Measurements from ENCODE around the gene TBCA. TPM values are rescaled to one million over a fixed set of nuclear protein-coding genes. Genes with fewer than 3 reads are reported as not detected.

TBCA gene
- total RNA-seq, 2 donors from 2014 or later, result 70.0 TPM

DNA sequence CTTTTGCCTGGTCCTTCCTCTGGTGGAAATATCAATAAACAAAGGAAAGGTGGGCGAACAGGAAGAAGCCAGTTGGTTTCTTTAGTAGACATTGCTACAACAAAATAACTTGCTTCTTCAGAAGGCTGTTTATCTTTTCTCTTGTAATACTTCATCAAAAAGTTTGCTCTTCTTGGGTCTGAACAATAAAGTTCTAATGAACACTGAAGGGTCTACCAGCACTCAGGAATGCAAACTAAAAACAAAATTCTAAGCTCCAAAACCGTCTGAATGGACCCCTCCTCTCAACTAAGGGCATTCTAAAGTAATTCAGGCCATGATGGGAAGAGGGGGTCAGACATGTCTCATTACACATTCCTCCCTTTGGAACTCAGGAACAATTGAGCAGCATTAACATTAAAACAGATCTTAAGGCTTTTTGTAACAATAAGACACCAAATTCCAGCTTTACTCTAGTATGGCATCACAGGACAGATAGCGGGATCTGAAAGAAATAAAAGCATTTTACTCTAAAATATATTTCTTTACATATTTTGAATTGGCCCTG is 2.3 kb downstream of the TBCA start:
- peak overlapping the region; percentile 93 for H3K4me3 ChIP-seq
- no peak for TF ChIP-seq CTCF (IDR thresholded peaks at IDR 0.05)
- no peak for DNase-seq (ENCODE audit: low spot score)
- peaks cover 28 to 40% of the 10 kb centered on the region in 2 donors for H3K4me1 ChIP-seq (ENCODE audit: control insufficient read depth in 1 of 2, low read depth in 2 of 2)
- ATAC-seq (ENCODE audit: insufficient number of reproducible peaks, low FRiP score, low read depth), result no peak
- no peak overlapping the region for H3K27ac ChIP-seq
- no peaks in the 10 kb centered on the region for H3K27me3 ChIP-seq (replicated peaks; ENCODE audit: insufficient read depth)
- no peaks in the 10 kb centered on the region for H3K9me3 ChIP-seq
- H3K36me3 ChIP-seq, result peaks cover 5% of the 10 kb centered on the region

GRCh38 chr5:77772729-77773128 is 3.4 kb downstream of the TBCA start:
- TF ChIP-seq CTCF (IDR thresholded peaks at IDR 0.05), result no peak
- Histone ChIP-seq H3K36me3 (peaks cover 6% of the 10 kb centered on the region), H3K27ac (no peak overlapping the region), H3K4me1 (ENCODE audit: control insufficient read depth in 1 of 2, low read depth in 2 of 2) (peaks cover 31 to 40% of the 10 kb centered on the region in 2 donors), H3K4me3 (no peak overlapping the region), H3K27me3 (replicated peaks; ENCODE audit: insufficient read depth) (no peaks in the 10 kb centered on the region), H3K9me3 (no peaks in the 10 kb centered on the region)
- DNase-seq (ENCODE audit: low spot score) (no peak), ATAC-seq (ENCODE audit: insufficient number of reproducible peaks, low FRiP score, low read depth) (no peak)

DNA sequence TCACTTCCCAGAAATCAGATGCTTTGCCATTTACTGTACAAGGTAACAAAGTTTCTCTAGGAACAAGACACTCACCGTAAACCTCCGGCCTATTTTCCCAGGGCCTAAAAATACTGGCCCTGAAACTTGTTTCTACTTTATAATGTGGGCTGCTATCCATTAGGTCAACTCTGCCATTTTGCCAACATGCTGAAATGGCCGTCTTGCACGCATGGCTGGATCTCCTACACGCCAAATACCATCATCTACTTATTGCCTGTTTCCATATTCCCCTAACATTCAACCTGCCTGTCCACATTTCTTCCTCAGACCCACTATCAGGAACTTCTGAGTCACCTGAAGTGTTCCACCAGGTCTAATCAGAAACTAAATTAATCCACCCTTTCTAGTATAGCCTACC is 4.7 kb downstream of the TBCA start:
- ATAC-seq (ENCODE audit: insufficient number of reproducible peaks, low FRiP score, low read depth) (no peak), DNase-seq (ENCODE audit: low spot score) (no peak)
- Histone ChIP-seq H3K9me3 (no peaks in the 10 kb centered on the region), H3K27me3 (replicated peaks; ENCODE audit: insufficient read depth) (no peaks in the 10 kb centered on the region), H3K4me1 (ENCODE audit: control insufficient read depth in 1 of 2, low read depth in 2 of 2) (peaks cover 34 to 35% of the 10 kb centered on the region in 2 donors), H3K36me3 (peaks cover 6% of the 10 kb centered on the region), H3K4me3 (no peak overlapping the region), H3K27ac (no peak overlapping the region)
- no peak for TF ChIP-seq CTCF (IDR thresholded peaks at IDR 0.05)

- H3K4me1 ChIP-seq (ENCODE audit: control insufficient read depth in 1 of 2, low read depth in 2 of 2), result peaks cover 34 to 35% of the 10 kb centered on the region in 2 donors
- no peak overlapping the region for H3K4me3 ChIP-seq
- no peaks in the 10 kb centered on the region for H3K27me3 ChIP-seq (replicated peaks; ENCODE audit: insufficient read depth)
- ATAC-seq (ENCODE audit: insufficient number of reproducible peaks, low FRiP score, low read depth) (no peak), DNase-seq (ENCODE audit: low spot score) (no peak)
- no peak overlapping the region for H3K27ac ChIP-seq
- no peaks in the 10 kb centered on the region for H3K9me3 ChIP-seq
- TF ChIP-seq CTCF (IDR thresholded peaks at IDR 0.05), result no peak
- H3K36me3 ChIP-seq, result peaks cover 6% of the 10 kb centered on the region
Observed at GRCh38 chr5:77770293-77771005, 5.7 kb downstream of the TBCA start.

DNA sequence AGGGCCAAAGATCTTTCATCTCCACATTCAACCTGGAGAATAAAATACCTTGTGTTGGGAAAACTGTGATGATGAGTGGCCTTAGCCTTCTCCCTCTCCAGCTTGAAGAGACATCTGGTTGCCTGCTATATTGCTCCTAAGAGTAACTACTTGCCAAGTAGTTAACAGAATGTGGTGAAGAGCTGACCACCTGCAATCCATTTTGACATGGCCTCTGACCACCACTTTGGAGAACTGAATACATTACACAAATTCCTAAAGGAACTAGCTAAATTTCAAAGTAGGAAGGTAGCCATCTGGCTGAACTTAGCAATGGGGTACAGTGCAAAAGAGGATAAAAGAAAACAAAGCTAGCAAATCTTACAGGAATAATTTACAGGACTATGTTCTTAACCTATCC is 7.2 kb downstream of the TBCA start:
- Histone ChIP-seq H3K27me3 (replicated peaks; ENCODE audit: insufficient read depth) (no peaks in the 10 kb centered on the region), H3K36me3 (peaks cover 6% of the 10 kb centered on the region), H3K27ac (no peak overlapping the region), H3K9me3 (no peaks in the 10 kb centered on the region), H3K4me1 (ENCODE audit: control insufficient read depth in 1 of 2, low read depth in 2 of 2) (peaks cover 23 to 26% of the 10 kb centered on the region in 2 donors), H3K4me3 (no peak overlapping the region)
- DNase-seq (ENCODE audit: low spot score), result no peak
- ATAC-seq (ENCODE audit: insufficient number of reproducible peaks, low FRiP score, low read depth), result no peak
- TF ChIP-seq CTCF (IDR thresholded peaks at IDR 0.05), result no peak
